Measurements from ENCODE around the gene CRB1.

DNA sequence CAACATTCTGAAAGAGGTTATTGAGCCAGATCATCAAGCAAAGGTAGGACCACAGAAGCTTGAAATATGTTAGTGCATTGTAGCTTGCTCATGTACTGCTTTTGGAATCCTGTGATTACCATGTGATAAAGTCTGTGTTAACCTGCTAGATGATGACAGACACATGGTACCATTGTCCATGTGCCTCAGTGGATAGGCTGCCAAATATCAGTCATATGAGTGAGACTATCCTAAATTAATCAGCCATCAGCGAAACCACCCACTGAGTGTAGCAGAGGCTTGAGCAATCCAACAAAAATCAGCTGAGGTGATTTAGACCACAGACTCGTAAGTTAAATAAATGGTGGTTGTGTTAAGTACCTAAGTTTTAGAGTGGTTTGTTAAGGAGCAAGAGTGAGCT, 32.7 kb upstream of the CRB1 start:
- TF ChIP-seq, protein P1, sequence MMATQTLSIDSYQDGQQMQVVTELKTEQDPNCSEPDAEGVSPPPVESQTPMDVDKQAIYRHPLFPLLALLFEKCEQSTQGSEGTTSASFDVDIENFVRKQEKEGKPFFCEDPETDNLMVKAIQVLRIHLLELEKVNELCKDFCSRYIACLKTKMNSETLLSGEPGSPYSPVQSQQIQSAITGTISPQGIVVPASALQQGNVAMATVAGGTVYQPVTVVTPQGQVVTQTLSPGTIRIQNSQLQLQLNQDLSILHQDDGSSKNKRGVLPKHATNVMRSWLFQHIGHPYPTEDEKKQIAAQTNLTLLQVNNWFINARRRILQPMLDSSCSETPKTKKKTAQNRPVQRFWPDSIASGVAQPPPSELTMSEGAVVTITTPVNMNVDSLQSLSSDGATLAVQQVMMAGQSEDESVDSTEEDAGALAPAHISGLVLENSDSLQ (IDR thresholded peaks at IDR 0.05) = no peak
- TF ChIP-seq HDGF (IDR thresholded peaks at IDR 0.05; ENCODE audit: borderline replicate concordance) (no peak), NFRKB (IDR thresholded peaks at IDR 0.05) (no peak), SUZ12 (IDR thresholded peaks at IDR 0.05) (no peak), FOXK2 (IDR thresholded peaks at IDR 0.05) (no peak), ZNF384 (IDR thresholded peaks at IDR 0.05) (no peak), SP1 (IDR thresholded peaks at IDR 0.05) (no peak), BHLHE40 (IDR thresholded peaks at IDR 0.05; ENCODE audit: borderline replicate concordance) (no peak), LEF1 (IDR thresholded peaks at IDR 0.05; ENCODE audit: borderline replicate concordance) (no peak), ELF4 (IDR thresholded peaks at IDR 0.05) (no peak), FOXA1 (IDR thresholded peaks at IDR 0.05) (no peak), FOXM1 (IDR thresholded peaks at IDR 0.05; ENCODE audit: borderline replicate concordance) (no peak)
